GM12865 (cell line): ENCODE results near the gene TNP2.

Source experiments
- DNase-seq: peaks from one replicate; pipeline ENCODE4 v3.0.0; 2010; ENCODE audit warnings: low read depth
- H3K4me3 ChIP-seq: 2 replicates; pipeline ENCODE4 v1.5.1; 2011; ENCODE audit warnings: mild to moderate bottlenecking, low read depth, low read length, control low read depth
- TF ChIP-seq, protein P1 (sequence below): IDR thresholded peaks from 2 replicates; pipeline ENCODE4 v1.5.1; 2011; ENCODE audit warnings: low read length, control low read depth, low read depth, inconsistent platforms; ENCODE audit not compliant: insufficient read depth; ENCODE audit errors: missing control alignments

The TNP2 gene

DNA sequence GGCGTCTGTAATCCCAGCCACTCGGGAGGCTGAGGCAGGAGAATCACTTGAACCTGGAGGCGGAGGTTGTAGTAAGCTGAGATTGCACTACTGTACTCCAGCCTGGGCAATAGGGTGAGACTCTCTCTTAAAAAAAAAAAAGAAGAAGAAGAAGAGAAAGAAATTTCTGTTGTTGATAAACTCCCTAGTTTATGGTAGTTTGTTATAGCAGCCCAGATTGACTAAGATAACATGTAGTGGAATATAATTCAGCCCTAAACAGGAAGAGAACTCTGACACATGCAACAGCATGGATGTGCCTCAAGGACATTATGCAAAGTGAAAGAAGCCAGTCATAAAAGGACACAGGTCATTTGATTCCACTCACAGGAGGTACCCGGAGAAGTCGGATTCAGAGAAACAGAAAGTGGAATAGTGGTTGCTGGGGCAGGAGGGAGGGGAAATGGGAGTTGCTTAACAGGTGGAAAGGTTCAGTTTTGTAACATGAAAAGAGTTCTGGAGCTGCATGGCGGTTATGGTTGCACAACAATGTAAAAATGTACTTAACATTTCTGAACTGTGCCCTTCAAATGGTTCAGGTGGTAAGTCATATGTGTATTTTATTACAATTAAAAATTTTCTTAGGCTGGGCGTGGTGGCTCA is 38.0 kb upstream of the TNP2 start:
- no peak overlapping the region for H3K4me3 ChIP-seq
- peak; percentile 76 for DNase-seq

DNA sequence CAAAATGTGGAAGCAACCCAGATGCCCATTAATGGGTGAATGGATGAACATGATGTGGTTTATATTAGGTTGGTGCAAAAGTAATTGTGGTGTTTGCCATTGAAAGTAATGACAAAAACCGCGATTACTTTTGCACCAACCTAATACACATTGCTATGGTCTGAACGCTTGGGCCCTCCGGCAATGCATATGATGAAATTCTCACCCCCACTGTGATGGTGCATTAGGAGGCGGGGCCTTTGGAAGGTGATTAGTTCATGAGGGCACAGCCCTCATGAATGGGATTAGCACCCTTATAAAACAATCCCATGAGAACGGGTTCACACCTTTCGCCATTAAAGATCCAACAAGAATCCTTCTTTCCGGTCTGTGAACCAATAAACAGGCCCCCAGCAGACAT is 37.3 kb upstream of the TNP2 start:
- no peak overlapping the region for H3K4me3 ChIP-seq
- DNase-seq, result no peak
- TF ChIP-seq, protein P1, sequence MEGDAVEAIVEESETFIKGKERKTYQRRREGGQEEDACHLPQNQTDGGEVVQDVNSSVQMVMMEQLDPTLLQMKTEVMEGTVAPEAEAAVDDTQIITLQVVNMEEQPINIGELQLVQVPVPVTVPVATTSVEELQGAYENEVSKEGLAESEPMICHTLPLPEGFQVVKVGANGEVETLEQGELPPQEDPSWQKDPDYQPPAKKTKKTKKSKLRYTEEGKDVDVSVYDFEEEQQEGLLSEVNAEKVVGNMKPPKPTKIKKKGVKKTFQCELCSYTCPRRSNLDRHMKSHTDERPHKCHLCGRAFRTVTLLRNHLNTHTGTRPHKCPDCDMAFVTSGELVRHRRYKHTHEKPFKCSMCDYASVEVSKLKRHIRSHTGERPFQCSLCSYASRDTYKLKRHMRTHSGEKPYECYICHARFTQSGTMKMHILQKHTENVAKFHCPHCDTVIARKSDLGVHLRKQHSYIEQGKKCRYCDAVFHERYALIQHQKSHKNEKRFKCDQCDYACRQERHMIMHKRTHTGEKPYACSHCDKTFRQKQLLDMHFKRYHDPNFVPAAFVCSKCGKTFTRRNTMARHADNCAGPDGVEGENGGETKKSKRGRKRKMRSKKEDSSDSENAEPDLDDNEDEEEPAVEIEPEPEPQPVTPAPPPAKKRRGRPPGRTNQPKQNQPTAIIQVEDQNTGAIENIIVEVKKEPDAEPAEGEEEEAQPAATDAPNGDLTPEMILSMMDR, result no peak

More for the DNA sequence above, 38.0 kb upstream of the TNP2 start:
- TF ChIP-seq, protein P1, result no peak

DNA sequence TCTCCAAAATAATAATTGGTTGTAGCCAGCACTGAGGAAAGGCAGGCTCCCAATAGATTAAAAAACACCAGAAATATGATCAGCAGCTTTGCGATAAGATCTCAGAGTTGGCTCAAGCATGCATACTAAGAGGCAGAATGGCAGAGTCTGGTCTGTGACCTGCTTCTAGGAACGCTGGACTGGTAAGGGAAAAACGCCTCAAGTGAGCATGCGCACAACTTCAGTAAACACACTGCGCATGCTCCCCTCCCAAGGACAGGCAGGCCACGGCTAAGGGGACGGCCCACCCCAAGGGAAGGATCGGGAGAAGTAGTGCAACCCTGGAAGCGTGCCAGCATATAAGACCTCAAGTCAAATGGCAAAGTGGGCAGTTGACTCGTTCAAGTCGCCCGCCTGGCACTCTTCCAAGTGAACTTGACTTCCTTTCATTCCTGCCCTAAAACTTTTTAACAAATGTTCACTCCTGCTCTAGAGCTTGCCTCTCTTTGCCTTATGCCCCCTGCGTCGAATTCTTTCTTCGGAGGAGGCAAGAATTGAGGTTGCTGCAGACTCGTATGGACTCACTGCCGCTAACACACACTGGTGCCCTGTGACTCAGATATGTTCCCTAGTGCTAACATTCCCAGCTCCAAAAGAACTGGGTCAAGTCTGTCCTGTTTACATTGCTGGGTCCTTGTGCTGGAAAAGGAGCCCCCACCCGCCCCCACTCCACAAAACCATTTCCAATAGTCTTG is 34.4 kb upstream of the TNP2 start:
- no peak overlapping the region for H3K4me3 ChIP-seq
- TF ChIP-seq, protein P1, result no peak
- no peak for DNase-seq

DNA sequence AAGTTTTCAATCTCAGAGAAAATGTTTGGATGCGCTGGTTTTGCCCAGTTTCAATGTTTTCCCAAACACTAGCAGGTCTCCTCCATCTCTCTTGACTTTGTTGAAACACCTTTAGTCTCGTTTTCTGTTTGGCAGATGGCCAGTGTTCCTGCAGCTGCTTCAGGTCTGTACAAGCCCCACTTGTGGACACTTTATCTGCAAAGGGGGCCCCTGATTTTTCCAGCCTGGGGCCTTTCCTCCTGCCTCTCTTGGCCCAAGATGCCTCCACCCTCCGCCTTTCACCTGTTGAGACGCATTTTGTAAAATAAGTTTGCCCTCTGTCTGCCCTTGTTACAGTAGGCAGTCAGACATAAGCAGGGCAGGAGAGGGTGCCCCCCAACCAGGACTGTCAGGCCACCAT is 33.9 kb upstream of the TNP2 start:
- no peak for DNase-seq
- TF ChIP-seq, protein P1, result no peak
- H3K4me3 ChIP-seq, result no peak overlapping the region

DNA sequence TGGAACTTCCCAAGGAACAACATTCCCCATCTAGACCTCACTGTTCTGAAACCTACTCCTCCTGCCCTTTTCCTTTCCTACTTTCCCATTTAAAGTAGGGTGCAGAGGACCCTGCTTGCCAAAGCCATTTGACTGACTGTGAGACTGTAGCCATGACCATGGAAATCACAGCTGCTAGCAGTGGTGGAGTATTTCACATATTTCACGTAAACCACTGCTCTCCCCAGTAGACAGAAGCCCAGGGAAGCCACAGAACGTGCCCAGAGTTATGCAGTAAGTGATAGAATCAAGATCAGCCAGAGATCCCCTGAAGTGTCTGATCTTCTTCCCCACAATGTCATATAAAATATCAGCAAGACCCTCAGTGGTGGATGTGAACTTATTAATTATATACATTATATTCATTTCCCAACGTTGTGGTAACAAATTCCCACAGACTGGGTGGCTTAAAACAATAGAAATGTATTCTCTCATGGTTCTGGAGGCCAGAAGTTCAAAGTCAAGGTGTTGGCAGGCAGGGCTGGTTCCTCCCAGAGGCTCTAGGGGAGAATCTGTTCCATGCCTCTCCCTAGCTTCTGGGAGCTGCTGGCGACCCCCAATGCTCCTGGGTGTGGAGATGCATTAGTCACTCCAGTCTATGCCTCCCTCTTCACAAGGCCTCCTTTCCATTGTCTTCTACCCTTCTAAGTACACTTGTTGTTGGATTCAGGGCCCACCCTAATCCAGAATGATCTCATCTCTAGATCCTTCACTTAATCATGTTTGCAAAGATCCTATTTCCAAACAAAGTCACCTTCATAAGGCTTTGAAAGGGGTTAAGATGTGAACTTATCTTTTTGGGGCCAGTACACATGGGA is 32.7 kb upstream of the TNP2 start:
- TF ChIP-seq, protein P1, result no peak
- no peak for DNase-seq
- H3K4me3 ChIP-seq, result no peak overlapping the region

DNA sequence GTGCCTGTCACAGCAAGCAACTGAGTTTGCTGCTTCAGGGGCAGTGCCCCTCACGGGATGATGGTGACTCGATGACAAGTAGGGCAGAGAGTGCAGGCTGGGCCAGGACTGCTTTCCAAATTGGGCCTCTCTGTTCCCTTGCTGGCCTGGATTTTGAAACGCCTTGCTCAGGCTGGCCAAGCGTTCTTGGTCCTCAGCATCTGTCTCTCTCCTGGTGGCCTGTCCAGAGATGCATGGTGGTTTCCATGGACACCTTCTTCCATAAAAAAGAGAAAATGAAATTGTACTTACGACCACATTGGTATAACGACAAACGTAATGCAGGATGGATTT is 31.4 kb upstream of the TNP2 start:
- TF ChIP-seq, protein P1, result no peak
- no peak overlapping the region for H3K4me3 ChIP-seq
- no peak for DNase-seq
